Epidermal melanocyte (primary cell): ENCODE measurements around the gene CCDC92.
"Not testable (repeated sequence)": the region's sequence is repeated elsewhere in the genome, so short reads cannot be mapped to it uniquely, and the experiment has no call there.

Experiments
- DNase-seq: peaks from one replicate; pipeline ENCODE4 v3.0.0; 2011; ENCODE audit warnings: low spot score; ENCODE audit not compliant: insufficient read length

The CCDC92 gene

DNA sequence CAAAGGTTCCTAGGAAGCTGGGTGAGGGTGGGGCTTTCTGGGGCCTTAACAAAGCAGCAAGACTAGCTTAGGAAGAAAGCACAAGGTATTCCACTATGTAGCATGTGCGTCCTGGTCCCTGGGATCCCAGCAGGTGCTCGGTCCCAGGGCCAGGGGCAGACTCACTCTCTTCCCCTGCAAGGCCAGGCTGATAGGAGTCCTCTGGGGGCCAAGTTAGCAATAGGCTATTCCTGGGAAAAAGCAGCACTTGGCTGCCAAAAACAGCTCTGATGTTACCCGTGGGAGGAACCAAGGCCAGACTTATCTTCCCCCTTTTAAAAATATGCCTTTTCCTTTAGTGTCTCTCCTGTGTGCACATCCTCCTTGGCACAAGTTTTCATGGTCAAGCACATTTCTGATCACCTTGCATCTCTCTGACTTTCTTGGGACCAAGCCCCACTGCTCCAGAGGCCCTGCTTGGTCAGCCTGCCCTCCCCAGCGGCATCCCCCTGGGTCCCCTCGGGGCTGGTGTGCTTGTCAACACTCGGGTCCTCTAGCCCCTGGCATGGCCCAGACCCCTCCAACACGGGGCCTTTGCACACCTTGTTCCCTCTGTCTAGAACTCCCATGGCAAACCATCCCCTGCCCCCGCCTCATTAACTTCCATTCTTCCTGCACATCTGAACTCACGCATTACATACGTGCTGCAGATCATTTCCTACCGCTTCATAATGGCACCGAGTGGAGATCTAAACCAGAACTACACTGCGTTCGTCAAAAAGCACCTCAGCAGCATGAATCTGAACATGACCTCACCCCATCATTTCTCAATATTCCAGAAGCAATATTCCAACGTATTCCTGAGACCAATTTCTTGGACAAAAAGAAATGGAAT lies 21.9 kb downstream of the CCDC92 start:
- no peak for DNase-seq

DNA sequence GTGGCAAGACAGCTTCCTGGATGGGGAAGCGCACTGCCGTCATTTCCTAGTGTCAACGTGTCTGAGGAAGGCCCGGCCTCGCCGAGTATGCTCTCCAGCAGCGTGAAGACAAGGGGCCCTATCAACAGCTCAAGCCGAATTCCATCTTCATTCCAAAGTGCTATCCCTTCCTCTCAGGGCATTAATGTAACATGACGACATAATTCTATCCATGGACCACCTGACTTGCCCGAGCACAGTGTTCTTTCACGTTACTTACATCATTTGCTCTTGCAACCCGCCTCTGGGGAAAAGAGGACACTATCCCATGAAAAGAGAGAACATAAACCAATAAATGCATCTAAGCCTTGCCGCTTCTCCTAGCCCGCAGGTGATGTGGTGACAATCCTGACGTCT lies 22.9 kb downstream of the CCDC92 start:
- no peak for DNase-seq

DNA sequence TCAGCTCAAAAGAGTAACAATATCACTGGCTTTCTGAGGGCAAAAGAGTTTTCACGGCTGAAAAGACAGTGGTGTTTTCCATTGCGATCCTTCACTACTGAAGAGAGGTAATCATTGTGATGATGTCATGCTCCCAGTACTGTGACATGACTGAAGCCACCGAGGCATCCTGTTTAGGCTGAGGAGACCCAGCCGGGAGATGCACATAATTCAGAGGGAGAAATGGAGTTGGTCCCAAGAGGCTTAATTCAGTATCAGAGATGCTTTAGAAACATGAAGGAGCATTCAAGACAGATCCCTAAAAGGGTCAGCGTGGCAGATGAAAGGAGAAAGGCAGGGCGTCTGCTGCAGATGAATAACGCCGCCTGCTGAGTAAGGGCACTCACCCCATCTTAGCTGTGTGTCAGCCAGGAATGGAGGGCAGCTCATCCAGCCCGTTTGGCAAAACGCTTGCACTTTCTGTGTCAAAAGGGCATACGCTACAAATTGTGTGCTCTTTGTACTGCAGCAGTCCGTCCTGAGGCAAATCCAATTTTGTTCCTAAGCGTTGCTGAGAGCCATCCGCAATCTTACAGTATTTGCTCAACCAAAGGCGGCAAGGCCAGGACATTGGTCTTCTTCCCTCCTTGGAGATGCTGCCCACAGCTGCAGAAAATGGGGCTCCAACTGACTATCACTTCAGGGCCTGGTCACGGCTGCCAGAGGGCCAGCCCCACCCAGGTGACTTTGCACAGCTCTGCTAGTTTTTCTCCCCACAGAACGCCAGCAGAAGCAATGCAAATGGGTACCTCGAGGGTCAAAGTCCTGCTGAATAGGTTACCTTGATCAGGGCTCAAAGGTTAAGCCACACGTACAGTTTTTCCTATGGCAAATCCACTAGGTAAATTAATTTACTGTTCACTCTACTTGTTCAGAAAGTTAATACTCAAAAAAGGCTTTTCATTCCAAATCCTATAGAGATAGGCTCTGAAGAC lies 23.5 kb downstream of the CCDC92 start:
- DNase-seq: no peak

DNA sequence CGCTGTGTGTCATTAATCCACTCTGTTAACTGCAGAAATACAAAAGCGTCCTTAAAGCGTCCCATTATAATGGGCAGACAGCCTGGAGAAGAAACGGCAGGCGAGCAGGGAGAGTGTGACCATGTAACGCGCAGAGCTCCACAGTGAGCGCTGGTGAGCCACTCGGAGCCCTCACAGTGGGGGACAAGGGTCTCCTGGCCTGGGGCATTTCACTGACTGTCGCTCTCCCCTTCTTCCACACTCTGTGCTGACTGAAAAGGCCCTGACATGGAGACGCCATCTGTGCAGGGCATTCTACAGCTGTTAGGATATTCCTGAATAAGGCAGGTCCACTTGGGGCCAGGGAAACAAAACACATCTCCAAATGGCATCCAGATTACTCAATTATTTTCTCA lies 24.2 kb downstream of the CCDC92 start:
- DNase-seq: no peak

DNA sequence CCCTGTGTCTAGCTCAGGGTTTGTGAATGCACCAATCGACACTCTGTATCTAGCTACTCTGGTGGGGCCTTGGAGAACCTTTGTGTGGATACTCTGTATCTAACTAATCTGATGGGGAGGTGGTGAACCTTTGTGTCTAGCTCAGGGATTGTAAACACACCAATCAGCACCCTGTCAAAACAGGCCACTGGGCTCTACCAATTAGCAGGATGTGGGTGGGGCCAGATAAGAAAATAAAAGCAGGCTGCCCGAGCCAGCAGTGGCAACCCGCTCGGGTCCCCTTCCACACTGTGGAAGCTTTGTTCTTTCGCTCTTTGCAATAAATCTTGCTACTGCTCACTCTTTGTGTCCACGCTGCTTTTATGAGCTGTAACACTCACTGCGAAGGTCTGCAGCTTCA lies 25.1 kb downstream of the CCDC92 start:
- not testable (repeated sequence) for DNase-seq

DNA sequence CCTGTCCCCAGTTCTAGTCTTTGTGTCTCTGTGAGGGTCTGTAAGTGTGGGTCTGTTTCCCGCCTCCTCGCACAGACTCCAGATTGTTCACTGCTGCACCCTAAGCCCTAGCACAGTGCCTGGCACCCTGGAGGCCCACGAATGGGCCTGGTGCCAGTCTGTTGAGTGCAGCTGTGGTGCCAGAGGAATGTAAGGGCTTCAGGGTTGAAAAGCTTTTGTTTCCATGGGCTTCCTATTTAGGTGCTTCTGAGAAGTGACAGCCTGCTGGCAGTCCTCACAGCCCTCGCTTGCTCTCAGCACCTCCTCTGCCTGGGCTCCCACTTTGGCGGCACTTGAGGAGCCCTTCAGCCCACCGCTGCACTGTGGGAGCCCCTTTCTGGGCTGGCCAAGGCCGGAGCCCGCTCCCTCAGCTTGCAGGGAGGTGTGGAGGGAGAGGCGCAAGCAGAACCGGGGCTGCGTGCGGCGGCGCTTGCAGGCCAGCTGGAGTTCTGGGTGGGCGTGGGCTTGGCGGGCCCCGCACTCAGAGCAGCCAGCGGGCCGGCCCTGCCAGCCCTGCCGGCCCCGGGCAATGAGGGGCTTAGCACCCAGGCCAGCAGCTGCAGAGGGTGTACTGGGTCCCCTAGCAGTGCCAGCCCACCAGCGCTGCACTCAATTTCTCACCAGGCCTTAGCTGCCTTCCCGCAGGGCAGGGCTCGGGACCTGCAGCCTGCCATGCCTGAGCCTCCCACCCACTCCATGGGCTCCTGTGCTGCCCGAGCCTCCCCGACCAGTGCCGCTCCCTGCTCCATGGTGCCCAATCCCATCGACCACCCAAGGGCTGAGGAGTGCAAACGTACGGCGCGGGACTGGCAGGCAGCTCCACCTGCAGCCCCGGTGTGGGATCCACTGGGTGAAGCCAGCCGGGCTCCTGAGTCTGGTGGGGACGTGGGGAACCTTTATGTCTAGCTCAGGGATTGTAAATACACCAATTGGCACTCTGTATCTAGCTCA lies 25.8 kb downstream of the CCDC92 start:
- DNase-seq: not testable (repeated sequence)

DNA sequence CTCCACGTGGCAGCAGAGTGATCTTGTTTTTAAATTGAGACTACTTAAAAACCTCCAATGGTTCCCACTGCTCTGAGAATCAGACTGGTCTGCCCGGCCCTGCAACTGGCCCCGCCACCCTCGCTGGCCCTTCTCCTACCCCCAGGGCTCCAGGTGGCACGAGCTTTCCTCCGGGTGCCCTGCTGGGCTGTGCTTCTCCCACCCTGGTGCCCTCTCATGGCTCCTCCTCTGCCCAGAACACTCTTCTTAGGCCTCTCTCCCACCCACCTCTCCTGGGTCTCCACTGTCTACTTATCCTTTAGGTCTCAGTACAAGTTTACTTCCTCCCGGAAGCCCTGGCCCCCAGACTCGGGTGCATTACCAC lies 26.5 kb downstream of the CCDC92 start:
- no peak for DNase-seq

DNA sequence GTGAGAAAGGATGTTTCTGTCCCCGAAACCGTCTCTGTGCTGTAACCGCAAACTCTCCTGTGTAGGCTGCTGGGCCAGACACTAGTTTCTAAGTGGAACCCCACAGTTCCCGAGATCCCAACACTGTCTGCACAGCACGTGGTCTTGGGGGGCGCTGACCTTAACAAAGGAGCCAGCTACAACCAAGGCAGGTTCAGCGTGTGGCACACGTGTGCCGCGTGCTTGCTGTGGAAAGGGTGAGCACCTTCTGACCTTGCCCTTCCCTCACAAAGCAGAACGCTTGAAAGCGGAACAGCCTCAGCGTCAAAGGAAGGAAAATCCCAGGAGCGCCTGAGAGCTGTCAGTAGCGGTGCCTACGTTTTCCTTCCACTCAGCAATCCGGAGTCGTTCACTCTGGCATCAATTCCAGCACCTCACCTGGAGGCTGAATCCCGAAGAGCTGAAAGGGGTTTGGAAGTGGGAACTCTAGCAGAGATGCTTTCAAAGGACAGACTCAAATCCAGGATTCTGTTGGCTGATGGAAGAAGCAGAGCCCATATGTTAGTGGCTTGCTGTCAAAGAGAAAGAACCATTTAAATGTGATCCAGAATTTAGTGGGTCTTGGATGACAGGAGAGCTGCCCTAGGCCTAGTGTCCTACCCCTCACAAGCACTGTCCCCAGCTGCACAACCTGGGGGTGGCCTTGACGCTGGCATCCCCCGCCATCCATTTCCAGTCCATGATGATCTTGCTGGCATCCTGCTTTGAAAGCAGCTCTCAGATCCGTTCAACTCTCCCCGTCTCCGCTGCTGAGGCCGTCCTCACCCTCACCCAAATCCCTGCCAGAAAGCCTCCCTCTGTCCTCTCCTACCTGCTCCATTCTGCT lies 27.1 kb downstream of the CCDC92 start:
- DNase-seq: no peak

DNA sequence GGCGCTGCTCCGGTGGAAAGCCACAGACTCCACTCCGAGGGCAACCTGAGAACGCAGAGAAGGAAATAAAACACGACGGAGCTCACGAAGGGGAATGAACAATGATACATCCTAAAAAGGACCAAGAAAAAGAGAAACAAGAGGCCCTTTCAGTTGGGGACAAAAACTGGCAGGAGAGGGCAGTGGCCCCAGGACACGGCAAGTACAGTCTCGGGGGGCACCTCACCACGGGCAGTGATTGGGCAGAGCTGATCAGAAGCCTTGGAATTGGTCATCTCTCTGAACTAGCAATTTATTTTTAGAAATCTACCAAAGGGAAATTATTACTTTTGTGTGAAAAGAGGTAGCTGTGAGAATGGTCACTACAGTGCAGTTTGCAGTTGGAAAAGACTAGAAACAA lies 27.9 kb downstream of the CCDC92 start:
- DNase-seq: no peak

DNA sequence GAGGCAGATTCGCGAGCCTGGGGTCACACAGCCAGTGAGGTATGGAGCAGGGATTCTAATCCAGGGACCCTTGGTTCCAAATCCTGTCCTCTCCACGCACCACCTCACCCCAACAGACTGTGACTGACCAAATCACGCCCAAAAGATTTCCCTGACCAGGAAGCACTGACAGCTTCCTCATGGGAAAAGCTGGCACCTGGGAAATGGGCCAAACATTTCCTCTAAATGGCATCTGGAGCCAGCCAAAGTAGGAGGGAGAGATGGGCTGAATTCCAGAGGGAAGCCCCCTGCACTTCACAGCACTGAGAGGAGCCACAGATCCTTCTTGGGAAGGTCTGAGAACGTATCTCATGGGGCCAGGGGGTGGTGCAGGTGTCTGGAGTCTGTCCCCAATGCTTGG lies 28.8 kb downstream of the CCDC92 start:
- DNase-seq: no peak

DNA sequence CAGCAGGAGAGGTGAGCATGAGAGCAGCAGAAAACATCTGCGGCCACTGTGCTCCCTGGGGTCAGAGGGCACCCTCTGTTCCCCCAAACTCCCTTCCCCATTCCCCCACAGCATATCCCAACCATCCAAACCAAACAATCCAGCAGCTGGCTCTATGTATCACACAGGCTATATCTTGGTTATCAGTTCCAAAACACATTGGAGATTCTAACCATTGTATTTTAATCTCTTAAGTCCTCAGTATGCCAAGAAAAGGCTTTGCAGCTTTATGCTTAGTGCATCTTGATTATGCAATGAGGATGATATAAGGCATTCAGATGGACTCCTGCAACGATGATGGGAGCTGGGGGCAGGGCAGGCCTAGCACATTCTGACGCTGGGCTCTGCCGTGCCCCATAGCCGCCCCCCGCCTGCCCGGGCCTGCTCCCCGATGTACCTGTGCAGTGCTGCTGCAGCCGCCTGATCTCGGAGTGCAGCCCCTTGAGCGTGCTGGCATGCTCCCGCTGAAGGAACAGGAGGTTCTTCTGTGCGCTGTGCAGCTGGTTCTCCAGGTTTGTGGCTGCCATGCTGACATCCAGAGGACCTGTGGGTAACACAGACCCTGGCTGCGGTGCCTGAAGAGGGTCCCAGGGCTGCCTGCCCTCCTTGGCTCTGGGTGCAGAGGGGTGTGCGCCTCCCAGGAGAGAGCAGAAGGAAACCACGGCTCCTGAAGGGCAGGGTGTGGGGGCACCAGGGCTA lies 29.6 kb downstream of the CCDC92 start:
- DNase-seq: no peak

DNA sequence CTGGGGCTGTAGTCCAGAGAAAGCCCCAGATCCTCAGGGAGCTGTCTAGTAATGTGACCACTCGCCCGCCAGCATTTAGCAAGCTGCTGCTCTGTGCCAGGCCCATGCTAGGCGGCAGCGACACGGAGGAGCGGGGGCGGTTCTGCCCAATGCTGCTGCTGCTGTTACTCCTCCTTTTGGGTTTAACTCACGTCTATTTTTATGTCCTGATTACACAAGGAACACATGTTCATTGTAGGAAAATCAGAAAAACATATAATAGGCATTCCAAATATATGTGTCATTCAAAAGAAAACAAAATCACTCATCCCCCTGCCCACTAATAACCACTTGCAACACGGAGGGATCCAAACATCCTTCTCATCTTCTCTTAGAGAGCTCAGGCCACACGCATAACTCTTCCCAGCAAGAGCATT lies 30.4 kb downstream of the CCDC92 start:
- no peak for DNase-seq

DNA sequence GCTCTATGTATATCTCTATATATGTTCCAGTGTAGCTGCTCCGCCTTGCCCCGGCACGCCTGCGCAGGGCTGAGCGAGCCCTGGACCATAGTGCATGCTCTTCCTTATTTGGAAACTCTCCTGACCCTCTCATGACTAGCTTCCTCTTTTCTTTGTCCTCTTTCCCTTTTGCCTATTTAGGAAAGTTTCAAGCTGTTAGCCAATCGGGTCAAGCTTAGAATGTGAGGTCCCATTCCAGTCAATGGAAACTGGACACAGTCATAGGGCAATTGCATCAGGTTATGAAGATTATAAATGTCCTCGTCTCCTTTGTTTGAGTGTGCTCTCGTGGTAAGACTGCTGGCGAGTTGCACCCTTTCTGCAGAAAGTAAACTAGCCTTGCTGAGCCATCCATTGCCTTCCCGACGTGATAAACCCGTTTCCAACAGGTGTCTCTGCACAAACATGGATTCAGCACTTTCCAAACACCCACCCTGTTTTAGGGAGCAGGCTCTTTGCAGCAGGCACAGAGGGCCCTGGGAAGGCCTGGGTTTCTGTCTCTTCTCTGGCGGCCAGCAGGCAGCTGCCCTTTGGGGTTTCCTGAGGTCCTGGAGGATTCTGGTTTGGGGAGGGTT lies 30.9 kb downstream of the CCDC92 start:
- no peak for DNase-seq

DNA sequence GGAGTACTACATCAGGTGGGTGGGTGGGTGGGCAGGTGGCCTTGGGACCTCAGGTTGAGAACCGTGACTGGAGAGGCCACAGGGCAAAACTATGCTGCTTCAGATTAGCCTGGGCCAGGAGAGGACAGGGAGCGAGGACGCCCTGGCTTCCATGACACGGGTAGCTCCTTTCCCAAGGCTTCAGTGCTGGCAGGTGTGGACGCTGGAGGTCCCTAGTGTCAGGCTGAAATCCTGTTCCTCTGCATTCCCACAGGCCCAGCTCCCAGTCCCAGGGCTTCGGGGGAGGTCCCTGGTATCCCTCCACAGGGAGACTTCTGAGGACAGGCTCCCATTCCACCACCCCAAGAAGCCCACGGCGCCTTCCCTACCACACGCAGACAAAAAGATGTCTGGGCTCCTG lies 31.6 kb downstream of the CCDC92 start:
- no peak for DNase-seq

DNA sequence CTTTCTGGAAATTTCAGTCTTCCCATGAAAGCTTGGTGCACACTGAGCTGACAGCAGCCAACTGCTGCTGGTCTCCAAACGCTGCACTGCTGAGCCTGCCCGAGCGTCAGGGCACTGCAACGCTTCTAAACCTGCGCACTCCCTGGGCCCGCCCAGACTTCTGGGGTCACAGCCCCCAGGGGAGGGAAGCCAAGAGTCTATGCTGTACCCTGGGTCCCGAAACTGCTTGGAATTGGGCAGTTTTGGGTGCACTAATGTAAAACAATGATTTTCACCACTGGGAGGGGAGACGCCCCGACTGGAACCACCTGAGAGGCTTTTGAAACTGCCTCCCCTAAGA lies 32.0 kb downstream of the CCDC92 start:
- DNase-seq: no peak

DNA sequence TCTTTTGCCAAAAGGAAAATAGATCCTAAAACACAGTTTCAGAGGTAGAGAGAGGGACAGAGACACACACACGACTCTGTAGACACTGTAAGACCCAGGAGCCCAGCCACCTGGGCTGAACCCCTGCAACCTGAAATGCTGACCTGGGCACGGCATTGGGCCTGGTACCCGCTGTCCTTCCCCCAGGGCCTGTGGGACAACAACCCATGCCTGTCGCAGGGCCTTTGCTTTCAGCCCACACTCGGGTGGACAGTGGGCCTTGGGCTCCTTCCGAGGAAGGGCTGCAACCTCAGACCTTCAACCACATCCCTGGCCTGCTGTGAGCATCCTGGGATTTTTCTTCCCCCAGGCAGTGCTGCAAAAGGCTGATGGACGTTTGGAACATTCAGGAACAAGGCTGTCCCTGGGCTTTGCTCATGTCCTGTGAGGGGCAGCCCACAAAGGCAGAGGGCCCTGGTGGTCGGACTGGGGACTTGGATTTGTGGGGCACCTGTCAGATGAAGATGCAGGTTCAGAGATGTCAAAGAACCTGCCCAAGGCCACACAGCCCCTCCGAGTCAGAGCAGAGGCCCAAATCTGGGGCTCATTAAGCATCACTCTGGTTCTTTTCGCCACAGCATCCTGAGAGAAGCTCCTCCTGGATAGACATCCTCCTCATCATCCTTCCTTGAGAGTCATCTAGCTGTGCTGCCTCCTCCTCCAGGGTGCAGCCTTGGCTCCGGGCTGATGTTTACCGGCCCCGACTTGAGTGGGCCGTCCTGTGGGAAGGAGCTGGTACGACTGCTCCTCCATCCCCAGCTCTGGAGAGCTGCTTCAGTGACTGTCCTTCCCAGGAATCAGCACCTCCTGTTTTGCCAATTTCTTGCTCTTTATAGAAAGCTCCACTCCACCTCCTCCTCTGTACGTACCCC lies 32.7 kb downstream of the CCDC92 start:
- no peak for DNase-seq

DNA sequence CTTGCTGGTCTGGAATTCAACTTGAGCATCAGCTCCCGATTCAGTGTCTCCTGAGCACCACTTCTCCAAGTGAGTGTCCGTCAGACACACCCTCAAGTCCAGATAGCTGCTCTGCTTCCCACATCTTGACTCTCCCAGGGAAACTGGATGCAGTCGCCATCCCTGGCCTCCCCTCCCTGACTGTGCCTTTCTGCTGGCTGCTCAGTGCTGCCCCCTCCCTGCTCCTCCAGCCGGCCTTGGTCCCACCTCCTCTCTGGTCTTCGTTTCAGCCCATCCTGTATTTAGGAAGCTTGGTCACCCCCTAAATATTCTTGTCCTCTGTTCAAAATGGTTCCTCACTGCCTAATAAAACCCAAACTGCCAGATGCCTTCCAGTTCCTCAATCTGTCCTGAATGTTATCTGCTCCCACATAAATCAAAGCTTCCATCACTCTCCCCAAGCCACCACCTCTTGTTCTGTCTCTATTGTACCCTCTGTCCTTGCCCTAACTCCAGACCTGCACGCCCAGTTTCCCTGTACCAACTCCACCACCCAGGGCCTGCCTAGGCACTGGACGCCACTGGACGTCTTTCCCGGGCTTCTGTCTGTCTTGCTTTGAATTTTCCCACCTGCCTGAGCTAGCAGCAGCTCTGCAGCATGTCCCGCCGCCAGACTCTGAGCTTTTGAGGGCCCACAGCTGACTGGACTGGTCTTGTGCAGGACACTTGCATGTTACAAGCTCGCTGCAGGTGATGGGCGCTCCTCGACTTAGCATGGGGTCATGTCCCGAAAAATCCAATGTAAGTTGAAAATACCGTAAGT lies 33.8 kb downstream of the CCDC92 start:
- no peak for DNase-seq
